MCF 10A (cell line): ENCODE data around the gene LMO7. TPM values are rescaled to one million over a fixed set of nuclear protein-coding genes. Genes with fewer than 3 reads are reported as not detected.

Experiments used
- Bru-seq: library from RNA; stranded (reverse); fragments of 400-500 nt; gene quantifications from one replicate; lab custom pipeline; 2021; lab: Mats Ljungman, UMichigan
- BruChase-seq, 2 experiments: library from RNA; stranded (reverse); fragments of 400-500 nt; gene quantifications; one replicate each; lab custom pipeline; 2021; lab: Mats Ljungman, UMichigan
- BruUV-seq: library from RNA; stranded (reverse); fragments of 400-500 nt; replicated peaks from 2 replicates; lab custom pipeline; 2021; lab: Mats Ljungman, UMichigan
- CTCF ChIA-PET: fragments of 300-600 bp; sonication (Branson Sonifier 250); formaldehyde crosslinking; extraction: SDS; loops from one replicate; lab custom pipeline; 2021; ENCODE audit warnings: antibody characterized with exemption, inconsistent platforms; lab: Yijun Ruan, JAX
- POLR2A ChIA-PET: fragments of 300-600, 350-650 bp; sonication (Branson Sonifier 250); formaldehyde crosslinking; extraction: SDS; loops from one replicate; lab custom pipeline; 2020; ENCODE audit warnings: antibody characterized with exemption, inconsistent platforms; lab: Yijun Ruan, JAX
- DNase-seq: peaks from one replicate; pipeline ENCODE4 v3.0.0-alpha.2; 2018; ENCODE audit not compliant: unreplicated experiment
- H3K27ac Mint-ChIP-seq: one replicate; pipeline ENCODE4 v1.8.0; 2022; ENCODE audit warnings: mild to moderate bottlenecking, low read depth, mixed read lengths; ENCODE audit not compliant: unreplicated experiment
- H3K27me3 Mint-ChIP-seq: one replicate; pipeline ENCODE4 v1.8.0; 2022; ENCODE audit warnings: mixed read lengths; ENCODE audit not compliant: insufficient read depth, unreplicated experiment
- H3K36me3 Mint-ChIP-seq: one replicate; pipeline ENCODE4 v1.8.0; 2022; ENCODE audit warnings: mild to moderate bottlenecking, moderate library complexity, mixed read lengths; ENCODE audit not compliant: insufficient read depth, unreplicated experiment
- H3K4me1 Mint-ChIP-seq: one replicate; pipeline ENCODE4 v1.8.0; 2022; ENCODE audit warnings: mixed read lengths; ENCODE audit not compliant: insufficient read depth, unreplicated experiment
- H3K4me3 Mint-ChIP-seq: one replicate; pipeline ENCODE4 v1.8.0; 2022; ENCODE audit warnings: mild to moderate bottlenecking, moderate library complexity, mixed read lengths; ENCODE audit not compliant: unreplicated experiment
- H3K9me3 Mint-ChIP-seq: one replicate; pipeline ENCODE4 v1.8.0; 2022; ENCODE audit warnings: mixed read lengths; ENCODE audit not compliant: unreplicated experiment
- CTCF ChIP-seq: fragments of 200-600 bp; IDR thresholded peaks from one replicate; pipeline ENCODE4 v1.8.0; 2022; ENCODE audit warnings: antibody characterized with exemption, mild to moderate bottlenecking; ENCODE audit not compliant: unreplicated experiment
- intact Hi-C: fragments of 100-400 bp; cut with micrococcal nuclease; formaldehyde crosslinking; loops from 2 replicates; pipeline ENCODE4 v1.14.1; 2022
- long read RNA-seq: library from polyadenylated mRNA; stranded (forward); transcript quantifications from one replicate; pipeline ENCODE4 v2.0.0, GENCODE V29; 2022
- total RNA-seq: library from RNA; stranded (reverse); gene quantifications from 2 replicates; pipeline ENCODE4 v1.2.3, GENCODE V29; 2022

Gene LMO7
- total RNA-seq: 30.8 and 47.1 TPM in 2 replicates
- Bru-seq, nascent RNA: percentile 85 among the genes with signal in this experiment
- percentile 83 among the genes with signal in this experiment for BruChase-seq, experiment 1, labeled RNA remaining after a 6-hour chase
- BruChase-seq, experiment 2, labeled RNA remaining after a 2-hour chase: percentile 82 among the genes with signal in this experiment
- long read RNA-seq, partial matches to known transcripts: 12 of 37 reads
- long read RNA-seq, other reads (novel, unspliced or antisense): 25 of 37 reads

GRCh38 chr13:75635828-75636435 is at the start of gene LMO7:
Gene LMO7 (plus strand): TSS chr13:75636330. CDS start chr13:75636658, 328 bp downstream.
- intact Hi-C loops: no loop called here
- POLR2A ChIA-PET: interaction anchor here (0.8 kb wide), 1 partner anchor 40 kb away, joined by 3 read pairs; no protein-coding TSS in a partner anchor

GRCh38 chr13:75587679-75588078 is 48.5 kb upstream of the LMO7 start:
- intact Hi-C loops: no loop called here
- POLR2A ChIA-PET: no interaction called here
- no peak for TF ChIP-seq CTCF
- Mint-ChIP-seq H3K36me3 (peaks cover 51% of the 10 kb centered on the region), H3K27ac (no peak overlapping the region), H3K4me1 (peaks cover 5% of the 10 kb centered on the region), H3K9me3 (peaks cover 15% of the 10 kb centered on the region), H3K4me3 (no peak overlapping the region), H3K27me3 (no peaks in the 10 kb centered on the region)
- no peak for DNase-seq
- BruUV-seq: no TSS peak
- CTCF ChIA-PET: interaction anchor here (0.6 kb wide), 1 partner anchor 9 kb away, joined by 3 read pairs; no protein-coding TSS in a partner anchor

More at GRCh38 chr13:75635828-75636435, at the start of gene LMO7:
- no peak within 1 kb of the TSS for H3K27ac Mint-ChIP-seq
- DNase-seq: peak; percentile 49
- H3K27me3 Mint-ChIP-seq: no peaks in the 10 kb centered on the region
- peak within 1 kb of the TSS; percentile 68 for H3K4me3 Mint-ChIP-seq
- no peaks in the 10 kb centered on the region for H3K4me1 Mint-ChIP-seq
- no TSS peak for BruUV-seq
- no peaks in the 10 kb centered on the region for H3K36me3 Mint-ChIP-seq
- TF ChIP-seq CTCF: no peak
- H3K9me3 Mint-ChIP-seq: no peaks in the 10 kb centered on the region
- CTCF ChIA-PET: interaction anchor here (1.2 kb wide), 1 partner anchor 20 kb away, joined by 3 read pairs; no protein-coding TSS in a partner anchor

- H3K9me3 Mint-ChIP-seq: no peaks in the 10 kb centered on the region
- CTCF ChIA-PET: no interaction called here
- DNase-seq: no peak
- H3K27me3 Mint-ChIP-seq: no peaks in the 10 kb centered on the region
- no peak overlapping the region for H3K27ac Mint-ChIP-seq
- no TSS peak for BruUV-seq
- no peak overlapping the region for H3K4me3 Mint-ChIP-seq
- POLR2A ChIA-PET: no interaction called here
- peaks cover 4% of the 10 kb centered on the region for H3K4me1 Mint-ChIP-seq
- intact Hi-C loops: no loop called here
- no peak for TF ChIP-seq CTCF
- peaks cover 31% of the 10 kb centered on the region for H3K36me3 Mint-ChIP-seq
Measured at GRCh38 chr13:75596657-75597182, 39.4 kb upstream of the LMO7 start.

GRCh38 chr13:75600371-75600770 is 35.8 kb upstream of the LMO7 start:
- Mint-ChIP-seq H3K9me3 (no peaks in the 10 kb centered on the region), H3K27me3 (no peaks in the 10 kb centered on the region), H3K4me3 (no peak overlapping the region), H3K27ac (no peak overlapping the region), H3K36me3 (peaks cover 37% of the 10 kb centered on the region), H3K4me1 (peaks cover 4% of the 10 kb centered on the region)
- BruUV-seq: no TSS peak
- intact Hi-C loops: no loop called here
- DNase-seq: no peak
- ChIA-PET CTCF (no interaction called here), POLR2A (no interaction called here)
- no peak for TF ChIP-seq CTCF
